Inflammatory macrophage treated with lipopolysaccharide for 4 hours (primary cell): ENCODE results near the gene LAMA3.

Experiments
- DNase-seq: peaks from one replicate; pipeline ENCODE4 v3.0.0-alpha.2; 2020

LAMA3 gene

DNA sequence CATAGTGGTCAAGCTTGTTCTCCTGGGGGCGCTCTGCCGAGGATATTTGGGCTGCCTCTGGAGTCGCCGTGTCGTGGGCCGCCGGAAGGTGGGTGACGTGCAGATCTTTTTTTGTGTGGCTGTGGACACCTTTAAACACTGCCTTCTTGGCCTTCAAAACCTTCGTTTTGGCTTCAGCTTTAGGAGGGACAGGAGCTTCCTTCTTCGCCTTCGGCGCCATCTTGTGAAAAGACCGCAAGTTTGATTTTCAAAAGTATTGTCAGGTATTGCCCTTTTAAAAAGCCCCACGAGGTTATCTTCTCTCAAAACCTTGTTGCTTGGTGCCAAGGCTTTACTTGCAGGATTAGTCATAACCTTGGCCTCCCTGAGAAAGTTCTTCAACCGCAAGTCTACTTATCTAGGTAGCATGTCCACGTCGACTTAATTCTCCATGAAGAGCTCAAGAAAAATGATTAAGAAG lies 20.8 kb downstream of the LAMA3 start:
- DNase-seq: no peak

- DNase-seq: no peak
Observed at GRCh38 chr18:23710946-23711345, 21.7 kb downstream of the LAMA3 start.

DNA sequence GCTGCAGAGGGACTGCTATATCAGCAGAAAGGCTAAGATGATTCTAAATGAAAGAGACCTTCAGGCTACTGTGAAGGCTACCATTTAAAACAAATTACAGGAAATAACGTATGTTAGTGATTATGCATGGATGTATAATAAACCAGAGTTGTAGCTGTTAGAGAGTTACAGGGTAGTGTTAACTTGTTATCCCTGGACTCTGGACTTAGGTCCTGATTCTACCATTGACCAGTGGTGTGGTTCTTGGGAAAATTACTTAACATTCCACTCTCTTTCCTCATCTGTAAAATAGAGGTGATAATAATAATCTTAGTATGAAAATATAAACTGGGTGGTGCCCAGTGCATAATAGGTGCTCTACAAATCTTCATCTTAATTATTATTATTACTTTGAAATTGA lies 22.2 kb downstream of the LAMA3 start:
- no peak for DNase-seq

DNA sequence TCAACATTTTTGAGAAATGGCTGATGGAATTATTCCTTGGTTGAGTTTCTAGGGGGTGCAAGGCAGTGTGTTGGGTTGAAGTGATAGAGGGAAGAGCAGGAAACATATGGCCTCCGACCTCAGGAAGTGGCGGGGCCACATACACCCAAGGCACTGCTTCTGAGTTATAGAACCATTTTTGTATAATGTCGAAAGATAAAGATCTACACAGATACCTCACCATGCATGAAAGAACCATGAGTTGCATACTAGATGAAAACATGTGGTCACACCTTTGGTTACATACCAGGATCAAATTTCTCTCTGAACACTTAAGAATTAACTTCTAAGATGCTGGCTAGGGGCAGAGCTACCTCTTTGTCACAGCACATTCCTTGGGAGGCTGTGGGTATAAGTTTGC lies 23.2 kb downstream of the LAMA3 start:
- DNase-seq: no peak

DNA sequence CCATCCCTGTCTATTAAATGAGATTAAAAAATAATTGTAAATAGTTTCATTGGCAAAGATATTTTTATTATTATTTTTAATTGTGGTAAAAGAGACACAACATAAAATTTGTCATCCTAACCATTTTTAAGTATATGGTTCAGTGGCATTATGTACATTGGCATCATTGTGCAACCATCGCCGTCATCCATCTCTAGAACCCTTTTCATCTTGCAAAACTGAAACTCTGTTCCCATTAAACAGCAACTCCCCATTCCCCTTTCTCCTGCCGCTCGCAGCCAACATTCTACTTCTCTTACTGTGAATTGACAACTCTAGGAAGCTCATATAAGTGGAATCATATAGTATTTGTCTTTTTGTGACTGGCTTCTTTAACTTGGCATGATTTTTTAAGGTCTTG lies 25.3 kb downstream of the LAMA3 start:
- peak; percentile 59 for DNase-seq

DNA sequence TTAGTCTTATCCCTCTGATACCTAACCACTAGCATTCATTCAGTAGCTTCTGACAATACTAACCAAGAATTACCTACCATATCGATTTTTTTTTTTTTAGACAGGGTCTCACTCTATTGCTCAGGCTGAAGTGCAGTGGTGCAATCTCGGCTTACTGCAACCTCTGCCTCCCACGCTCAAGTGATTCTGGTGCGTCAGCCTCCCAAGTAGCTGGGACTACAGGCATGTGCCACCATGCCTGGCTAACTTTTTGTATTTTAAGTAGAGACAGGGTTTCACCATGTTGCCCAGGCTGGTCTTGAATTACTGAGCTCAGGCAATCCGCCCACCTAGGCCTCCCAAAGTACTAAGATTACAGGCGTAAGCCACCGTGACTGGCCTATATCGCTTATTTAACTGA lies 26.8 kb downstream of the LAMA3 start:
- peak; percentile 24 for DNase-seq

GRCh38 chr18:23716516-23716915 lies 27.3 kb downstream of the LAMA3 start:
- DNase-seq: peak; percentile 41

DNA sequence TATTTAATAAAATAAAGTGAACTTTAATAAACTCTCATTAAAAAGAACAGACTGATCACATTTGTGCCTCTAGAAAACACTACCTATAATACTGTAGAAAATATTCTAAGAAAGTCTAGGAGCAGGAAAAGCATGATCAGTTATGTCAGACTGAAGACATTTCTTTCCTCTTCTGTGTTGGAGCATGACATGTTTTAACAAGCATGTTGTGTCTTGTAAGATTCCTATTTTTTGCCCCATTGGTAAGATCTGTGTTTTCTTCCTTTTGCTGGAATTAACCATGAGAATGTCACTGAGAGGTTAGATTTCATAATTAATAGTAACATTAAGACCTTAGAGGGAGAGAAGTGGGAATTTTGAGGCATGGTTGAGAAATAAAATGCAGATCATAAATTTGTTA lies 27.7 kb downstream of the LAMA3 start:
- no peak for DNase-seq

DNA sequence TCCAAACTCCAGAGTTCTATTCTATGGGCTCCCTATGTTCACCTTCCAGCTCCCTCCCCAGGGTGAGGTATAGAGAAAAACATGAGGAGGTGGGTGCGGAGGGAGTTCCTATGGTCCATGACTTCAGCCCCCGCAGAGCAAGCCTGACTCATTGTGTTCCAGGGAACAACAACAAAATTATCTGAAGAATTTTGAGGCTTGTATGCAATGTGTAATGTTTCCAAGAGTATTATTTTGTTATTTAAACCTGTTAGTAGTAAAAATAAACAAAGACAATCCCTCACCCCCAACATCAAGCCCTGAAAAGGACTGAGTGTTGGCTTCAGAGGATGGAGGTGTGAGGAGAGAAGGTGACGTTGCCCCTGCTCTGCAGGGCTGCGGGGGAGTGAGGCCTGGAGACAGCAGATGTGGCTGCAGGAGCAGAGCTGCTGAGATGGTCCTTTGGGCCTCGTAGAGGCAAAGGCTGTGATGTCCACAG lies 29.0 kb downstream of the LAMA3 start:
- DNase-seq: no peak

DNA sequence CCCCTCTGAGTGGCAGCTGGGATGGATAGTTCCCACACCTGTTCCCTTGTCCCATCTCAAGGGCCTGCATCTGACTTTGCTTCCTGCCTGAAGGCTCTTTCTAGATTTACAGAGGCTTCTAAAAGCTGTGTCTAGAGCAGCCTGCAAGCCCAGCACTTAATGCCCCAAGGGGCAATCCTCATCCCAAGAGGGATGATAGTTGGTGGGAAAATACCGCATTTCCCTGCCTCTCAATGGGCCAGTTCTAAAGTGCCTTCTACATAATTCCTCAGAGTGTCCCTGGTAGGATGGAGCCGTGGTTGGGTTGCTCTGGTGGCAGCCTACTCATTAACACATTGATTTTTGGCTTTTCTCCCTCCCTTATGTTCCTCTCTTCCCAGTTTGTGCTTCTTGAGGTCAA lies 29.5 kb downstream of the LAMA3 start:
- DNase-seq: no peak

DNA sequence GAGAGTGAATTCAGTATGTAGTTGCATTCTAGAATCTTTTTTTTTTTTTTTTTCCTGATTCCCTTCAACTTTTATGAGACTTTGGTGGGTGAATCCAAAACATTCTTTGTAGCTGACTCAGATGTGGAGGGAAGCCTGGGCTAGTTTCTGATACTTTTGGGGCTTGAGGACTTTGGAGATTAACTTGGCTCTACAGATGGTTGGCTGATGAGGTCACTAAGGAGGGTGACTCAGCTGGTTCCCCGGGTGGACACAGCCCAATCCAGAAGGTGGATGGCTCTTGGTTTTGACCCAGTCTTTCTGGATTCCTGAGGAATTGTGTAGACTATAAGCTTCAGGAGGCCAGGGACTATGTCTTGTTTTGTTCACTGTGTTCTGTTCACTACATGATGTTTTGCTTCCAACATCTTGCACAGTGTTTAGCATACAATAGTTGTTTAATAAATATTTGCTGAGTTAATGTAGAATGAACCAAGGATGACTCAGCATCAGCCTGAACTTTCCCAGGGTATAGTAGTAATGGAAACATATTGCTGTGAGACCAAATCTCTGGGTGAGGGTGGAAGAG lies 30.5 kb downstream of the LAMA3 start:
- DNase-seq: peak; percentile 27

DNA sequence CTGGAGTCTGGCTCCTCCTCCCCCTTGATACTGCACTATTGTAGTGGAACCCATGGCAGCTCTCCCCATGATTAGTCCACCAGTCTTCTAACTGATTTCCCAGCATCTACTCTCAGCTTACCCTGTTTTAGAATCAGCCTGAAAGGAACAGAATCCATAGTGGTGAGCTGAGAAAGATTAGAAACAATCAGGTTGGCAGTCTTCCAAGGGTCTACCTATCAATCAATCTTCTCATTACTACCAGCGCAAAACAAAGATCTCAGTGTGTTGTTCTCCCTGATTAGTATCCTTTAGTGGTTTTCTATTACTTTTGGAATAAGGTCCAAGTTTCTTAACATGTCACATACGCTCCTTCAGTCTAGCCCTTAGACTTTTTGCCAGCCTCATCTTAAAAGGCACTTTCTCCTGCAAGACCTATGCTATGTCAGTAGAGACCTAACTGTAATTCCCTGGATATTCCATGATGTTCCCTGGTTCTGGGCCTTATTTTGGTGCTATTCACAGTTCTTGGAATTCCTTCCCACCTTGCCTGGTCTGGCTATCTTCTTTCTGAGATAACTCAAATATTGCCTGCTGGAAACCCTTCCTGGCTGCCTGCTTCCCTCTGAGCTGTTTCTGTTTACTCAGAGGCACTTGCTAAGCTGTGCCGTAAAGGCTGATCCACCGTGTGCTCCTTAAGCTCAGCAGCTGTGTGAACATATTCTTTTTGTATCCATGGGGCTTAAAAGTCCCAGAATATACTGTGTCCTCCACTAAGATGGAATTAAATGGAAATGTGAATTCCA lies 32.6 kb downstream of the LAMA3 start:
- DNase-seq: no peak

GRCh38 chr18:23722646-23723045 lies 33.4 kb downstream of the LAMA3 start:
- DNase-seq: no peak

DNA sequence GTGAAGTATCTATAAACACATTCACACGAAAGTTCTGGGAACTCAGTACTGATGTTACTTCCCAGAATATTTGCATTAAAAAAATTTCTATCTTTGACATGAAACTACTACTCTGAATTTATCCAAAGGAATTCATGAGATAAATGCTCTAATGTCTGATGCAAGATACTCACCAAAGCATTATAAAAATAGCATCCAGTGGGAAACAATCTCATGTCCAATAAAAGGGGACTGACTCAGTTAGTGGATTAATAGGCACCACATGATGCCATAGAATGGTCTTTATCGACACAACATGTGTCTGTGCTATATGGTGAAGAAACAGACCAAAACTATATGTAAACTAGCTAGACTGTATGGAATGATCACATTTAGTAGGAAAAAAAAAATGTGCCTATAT lies 33.9 kb downstream of the LAMA3 start:
- DNase-seq: no peak

DNA sequence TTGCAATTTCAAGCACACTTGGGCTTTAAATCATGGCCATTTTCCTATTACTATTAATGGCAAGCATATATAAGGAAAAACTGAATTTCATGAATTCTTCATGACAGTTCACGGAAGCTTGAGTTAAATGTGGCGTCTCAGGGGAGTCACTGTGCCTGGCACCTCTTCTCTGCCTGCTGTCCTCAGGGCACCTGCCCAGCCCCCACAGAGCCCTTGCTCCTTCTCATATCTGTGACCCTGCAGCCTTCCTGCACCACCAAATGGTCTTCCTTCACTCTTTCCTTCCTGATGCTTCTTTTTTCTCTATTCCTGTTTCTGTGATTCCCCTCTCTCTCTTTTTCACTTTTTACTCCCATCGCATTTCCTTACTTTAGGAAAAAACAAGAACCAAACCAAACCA lies 35.4 kb downstream of the LAMA3 start:
- no peak for DNase-seq

DNA sequence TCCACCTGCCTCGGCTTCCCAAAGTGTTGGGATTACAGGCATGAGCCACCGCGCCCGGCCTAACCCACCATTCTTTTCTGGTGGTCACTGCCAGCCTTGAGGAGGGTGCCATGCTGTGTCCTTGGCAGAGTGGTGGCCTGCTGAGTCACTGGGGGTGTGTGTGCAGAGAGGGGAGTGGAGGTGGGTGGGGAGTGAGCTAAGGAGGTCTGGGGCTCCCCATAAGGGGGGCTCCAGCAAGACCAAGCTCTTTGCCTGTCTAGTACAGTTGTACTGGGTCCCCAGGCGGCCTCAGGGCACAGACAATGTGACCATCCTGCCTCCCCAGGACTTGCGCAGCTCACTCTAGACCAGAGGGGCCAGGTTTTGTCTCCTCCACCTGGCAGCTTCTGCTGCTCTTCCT lies 36.1 kb downstream of the LAMA3 start:
- no peak for DNase-seq

DNA sequence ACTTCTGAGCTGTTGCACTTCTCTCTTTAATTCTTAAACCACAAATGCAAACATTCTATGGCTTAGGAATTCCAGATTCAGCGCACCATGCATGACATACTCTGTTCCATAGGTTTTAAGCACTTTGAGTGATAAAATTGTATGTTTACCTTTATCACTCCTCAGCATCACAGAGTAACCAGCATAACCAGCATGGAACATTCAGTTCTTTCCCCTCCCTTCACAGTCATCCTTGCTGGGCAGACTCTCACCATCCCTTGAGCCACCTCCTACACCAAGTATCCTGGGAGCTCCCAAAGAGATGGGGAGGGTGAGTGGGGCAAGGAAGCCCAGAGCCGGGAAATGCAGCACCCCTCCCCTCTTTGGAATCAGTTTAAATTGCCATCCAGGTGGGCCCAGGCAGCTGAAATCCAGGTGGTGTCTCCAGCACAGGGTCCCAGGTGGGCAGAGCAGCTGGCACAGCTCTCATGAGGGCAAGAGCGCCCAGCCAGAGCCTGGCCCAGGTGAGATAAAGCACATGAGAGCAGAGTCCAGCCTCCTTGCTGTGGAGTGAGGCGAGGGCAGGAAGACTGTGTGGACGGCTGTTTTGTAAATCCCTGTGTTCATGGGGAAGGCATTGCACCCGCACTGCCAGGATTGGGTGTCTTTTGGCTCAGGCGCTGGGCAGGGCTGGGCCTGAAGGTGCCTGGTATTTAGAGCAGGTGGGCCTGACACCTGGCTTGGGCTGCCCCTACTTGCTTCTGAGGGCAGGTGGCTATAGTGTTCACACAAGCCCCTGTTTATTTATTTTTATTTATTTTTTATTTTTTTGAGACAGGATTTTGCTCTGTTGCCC lies 36.8 kb downstream of the LAMA3 start:
- DNase-seq: no peak

- no peak for DNase-seq
Observed at GRCh38 chr18:23727707-23728493, 38.6 kb downstream of the LAMA3 start.

- DNase-seq: no peak
Observed at GRCh38 chr18:23730857-23731256, 41.6 kb downstream of the LAMA3 start.

- DNase-seq: no peak
Observed at GRCh38 chr18:23731861-23732260, 42.6 kb downstream of the LAMA3 start.

- DNase-seq: no peak
Observed at GRCh38 chr18:23732439-23732838, 43.2 kb downstream of the LAMA3 start.

GRCh38 chr18:23733265-23733664 lies 44.0 kb downstream of the LAMA3 start:
- peak; percentile 43 for DNase-seq

GRCh38 chr18:23733895-23734294 lies 44.6 kb downstream of the LAMA3 start:
- no peak for DNase-seq
